OCI-LY3 (cell line): ENCODE results near the gene DENND5A.

ENCODE experiments used
- H2AFZ ChIP-seq: fragments of 200-600, 300-600 bp; shearing (Covaris generic); 2 replicates; pipeline ENCODE4 v1.6.0; 2014; ENCODE audit warnings: antibody characterized with exemption, low read depth, low read length
- H3K27ac ChIP-seq: fragments of 200-600, 300-600 bp; sonication (generic); 2 replicates; pipeline ENCODE4 v1.5.1; 2014; ENCODE audit warnings: mild to moderate bottlenecking, low read length, moderate library complexity, mixed read lengths
- H3K27me3 ChIP-seq: fragments of 200-600, 300-600 bp; sonication (generic); 2 replicates; pipeline ENCODE4 v1.6.1; 2014; ENCODE audit warnings: low read depth, low read length, mixed read lengths
- H3K36me3 ChIP-seq: fragments of 200-600, 300-600 bp; sonication (generic); replicated peaks from 2 replicates; pipeline ENCODE3; 2014; ENCODE audit warnings: low read depth, low read length, mixed read lengths
- H3K4me1 ChIP-seq: fragments of 300-600, 200-600 bp; sonication (generic); 2 replicates; pipeline ENCODE4 v1.6.1; 2014; ENCODE audit warnings: low read length, mixed read lengths
- H3K4me2 ChIP-seq: fragments of 200-600, 300-600 bp; sonication (generic); 2 replicates; pipeline ENCODE4 v1.6.1; 2014; ENCODE audit warnings: low read length, mixed read lengths
- H3K4me3 ChIP-seq: fragments of 300-600, 200-600 bp; sonication (generic); 2 replicates; pipeline ENCODE4 v1.5.1; 2014; ENCODE audit warnings: antibody characterized with exemption, mild to moderate bottlenecking, low read length, moderate library complexity
- H3K79me2 ChIP-seq: fragments of 300-600, 200-600 bp; shearing (Covaris generic); 2 replicates; pipeline ENCODE4 v1.6.1; 2014; ENCODE audit warnings: mild to moderate bottlenecking, low read length, mixed read lengths
- H3K9ac ChIP-seq: fragments of 300-600, 200-600 bp; shearing (Covaris generic); 2 replicates; pipeline ENCODE4 v1.6.0; 2014; ENCODE audit warnings: mild to moderate bottlenecking, low read length, moderate library complexity
- H3K9me3 ChIP-seq: fragments of 200-600, 300-600 bp; shearing (Covaris generic); 2 replicates; pipeline ENCODE4 v1.6.1; 2014; ENCODE audit warnings: low read length, mixed read lengths; ENCODE audit not compliant: insufficient read depth
- H4K20me1 ChIP-seq: fragments of 200-600, 300-600 bp; sonication (generic); 2 replicates; pipeline ENCODE4 v1.6.1; 2016; ENCODE audit warnings: low read length, mixed read lengths; ENCODE audit not compliant: insufficient read depth
- EZH2phosphoT487 ChIP-seq: fragments of 200-600 bp; shearing (Covaris generic); IDR thresholded peaks from 2 replicates; pipeline ENCODE4 v1.6.1; 2018; ENCODE audit warnings: antibody characterized with exemption, mixed run types, low read depth
- TF ChIP-seq, protein P1 (sequence below): fragments of 200-600, 300-600 bp; sonication (generic); IDR thresholded peaks from 2 replicates; pipeline ENCODE4 v1.5.1; 2014; ENCODE audit warnings: antibody characterized with exemption, low read length, low read depth

DENND5A gene

DNA sequence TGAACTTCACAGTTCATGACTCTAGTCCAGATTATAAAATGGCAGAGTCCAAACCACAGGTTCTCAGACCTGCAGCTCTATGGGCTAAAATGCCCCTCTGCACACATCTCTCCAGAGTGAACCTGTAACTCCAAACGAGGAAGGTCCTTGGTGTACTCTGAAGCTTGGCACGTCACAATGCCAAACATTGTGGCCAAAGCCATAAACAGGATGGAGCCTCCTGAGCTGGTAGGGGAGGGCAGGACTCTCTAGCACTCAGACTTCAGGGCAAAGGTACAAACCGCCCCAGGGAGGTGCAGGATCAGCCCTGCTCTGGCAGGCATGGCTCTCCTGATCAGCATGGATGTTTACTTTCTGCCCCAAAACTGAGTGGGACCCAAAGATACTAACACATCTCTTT is 176.1 kb downstream of the DENND5A start:
- Histone ChIP-seq H3K4me2 (no peak overlapping the region), H3K27ac (no peak overlapping the region), H4K20me1 (no peaks in the 10 kb centered on the region), H3K4me1 (no peaks in the 10 kb centered on the region), H3K27me3 (no peaks in the 10 kb centered on the region), H2AFZ (no peak overlapping the region), H3K9ac (no peak overlapping the region), H3K36me3 (no peaks in the 10 kb centered on the region), H3K9me3 (no peaks in the 10 kb centered on the region), H3K79me2 (no peaks in the 10 kb centered on the region), H3K4me3 (no peak overlapping the region)
- no peak for TF ChIP-seq EZH2phosphoT487
- TF ChIP-seq, protein P1, sequence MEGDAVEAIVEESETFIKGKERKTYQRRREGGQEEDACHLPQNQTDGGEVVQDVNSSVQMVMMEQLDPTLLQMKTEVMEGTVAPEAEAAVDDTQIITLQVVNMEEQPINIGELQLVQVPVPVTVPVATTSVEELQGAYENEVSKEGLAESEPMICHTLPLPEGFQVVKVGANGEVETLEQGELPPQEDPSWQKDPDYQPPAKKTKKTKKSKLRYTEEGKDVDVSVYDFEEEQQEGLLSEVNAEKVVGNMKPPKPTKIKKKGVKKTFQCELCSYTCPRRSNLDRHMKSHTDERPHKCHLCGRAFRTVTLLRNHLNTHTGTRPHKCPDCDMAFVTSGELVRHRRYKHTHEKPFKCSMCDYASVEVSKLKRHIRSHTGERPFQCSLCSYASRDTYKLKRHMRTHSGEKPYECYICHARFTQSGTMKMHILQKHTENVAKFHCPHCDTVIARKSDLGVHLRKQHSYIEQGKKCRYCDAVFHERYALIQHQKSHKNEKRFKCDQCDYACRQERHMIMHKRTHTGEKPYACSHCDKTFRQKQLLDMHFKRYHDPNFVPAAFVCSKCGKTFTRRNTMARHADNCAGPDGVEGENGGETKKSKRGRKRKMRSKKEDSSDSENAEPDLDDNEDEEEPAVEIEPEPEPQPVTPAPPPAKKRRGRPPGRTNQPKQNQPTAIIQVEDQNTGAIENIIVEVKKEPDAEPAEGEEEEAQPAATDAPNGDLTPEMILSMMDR, result no peak
